K562 (cell line): Measurements from ENCODE around the gene HSPA1L. TPM values are rescaled to one million over a fixed set of nuclear protein-coding genes. Genes with fewer than 3 reads are reported as not detected.

Experiments
- ARID1B ChIP-seq: fragments of 450-650 bp; IDR thresholded peaks from 2 replicates; pipeline ENCODE4 v1.6.1; 2016; ENCODE audit warnings: antibody characterized with exemption, mild to moderate bottlenecking, inconsistent platforms
- ARID3A ChIP-seq: IDR thresholded peaks from 2 replicates; pipeline ENCODE4 v1.6.1; 2012; ENCODE audit warnings: low read depth, low read length, improper control_type of control experiment, borderline replicate concordance
- ESRRB ChIP-seq: fragments of 250-450 bp; sonication (Bioruptor Pico); IDR thresholded peaks from 2 replicates; pipeline ENCODE4 v1.5.0; 2020; ENCODE audit warnings: mild to moderate bottlenecking, moderate library complexity, borderline replicate concordance
- FIP1L1 ChIP-seq: fragments of 200-400 bp; formaldehyde crosslinking; IDR thresholded peaks from 2 replicates; pipeline ENCODE4 v1.6.1; 2018; ENCODE audit warnings: mild to moderate bottlenecking, low read depth, low read length; ENCODE audit not compliant: poor library complexity, severe bottlenecking
- FOXA3 ChIP-seq, 2 experiments: fragments of 450-650 bp in 1 of 2; sonication (generic) in 1 of 2; formaldehyde crosslinking; IDR thresholded peaks in 1 of 2; conservative IDR thresholded peaks in 1 of 2; 2 replicates each; pipeline versions ENCODE4 v1.4.0 to v1.8.0; 2020 to 2022; ENCODE audit warnings: mild to moderate bottlenecking in 2 of 2, missing genetic modification reagents in 1 of 2
- SETDB1 ChIP-seq: IDR thresholded peaks from one replicate; pipeline ENCODE4 v1.6.1; 2012; ENCODE audit warnings: low read length, control low read depth, inconsistent platforms
- ZBTB40 ChIP-seq, 2 experiments: fragments of 450-650 bp in 1 of 2; sonication (generic) in 1 of 2; formaldehyde crosslinking in 1 of 2; IDR thresholded peaks; 2 replicates each; pipeline versions ENCODE4 v1.7.1 to v1.9.0; 2016 to 2022; ENCODE audit warnings: inconsistent platforms in 1 of 2, mild to moderate bottlenecking in 1 of 2, missing genetic modification reagents in 1 of 2
- ZNF232 ChIP-seq: sonication (generic); formaldehyde crosslinking; IDR thresholded peaks from 2 replicates; pipeline ENCODE4 v1.8.0; 2022; ENCODE audit warnings: mild to moderate bottlenecking, missing genetic modification reagents
- ZNF639 ChIP-seq, 2 experiments: fragments of 200-800 bp in 1 of 2; sonication (Bioruptor generic) in 1 of 2; sonication (generic) in 1 of 2; formaldehyde crosslinking in 1 of 2; IDR thresholded peaks in 1 of 2; conservative IDR thresholded peaks in 1 of 2; 2 replicates each; pipeline versions ENCODE4 v1.5.0 to v1.6.1; 2016 to 2020; ENCODE audit warnings: missing compliant biosample characterization in 1 of 2, missing genetic modification characterization in 1 of 2, missing genetic modification reagents in 1 of 2
- polyA plus RNA-seq, 8 experiments: library from polyadenylated mRNA; depleted of rRNA in 4 of 8; stranded (reverse) in 5 of 8; unstranded in 3 of 8; fragments of >200 nt; fragmentation: Nextera tagmentation in 2 of 8; fragmentation: Illumina TruSeq in 1 of 8; extraction: Ambion mirVana in 2 of 8; extraction: Trizol in 1 of 8; gene quantifications; 2 replicates each; pipeline versions ENCODE4 v1.2.1 to v1.2.3, GENCODE V29; 2011 to 2014; ENCODE audit warnings: inconsistent platforms in 1 of 8, missing spikeins in 1 of 8
- total RNA-seq, 7 experiments: library from RNA; depleted of rRNA in 6 of 7; stranded (reverse); fragments of >200 nt in 6 of 7; fragmentation: Illumina TruSeq in 2 of 7; extraction: Trizol in 2 of 7; gene quantifications; 2 replicates each; pipeline versions ENCODE4 v1.2.1 to v1.2.3, GENCODE V29; 2011 to 2021; ENCODE audit warnings: low replicate concordance in 1 of 7

Gene HSPA1L
- total and polyA plus RNA-seq, 9 of the 15 experiments (the other 6 are each of a cell fraction or from before 2014, with no cell fraction given): 0.14 to 2.1 (median 1.3) TPM

GRCh38 chr6:31795616-31796298 is 19.3 kb downstream of the HSPA1L start, which contains the start of gene VARS1 (continued):
- TF ChIP-seq ZBTB40 (IDR thresholded peaks at IDR 0.05): no peak; the same call in 1 of the 2 replicates
- no peak for TF ChIP-seq ZBTB40 (CRISPR knock-in tag; IDR thresholded peaks at IDR 0.05)
- TF ChIP-seq ZNF232 (CRISPR knock-in tag): 0 out of 2 replicates have a peak, but pooled peaks have one; percentile 7
- peak in 1 of 2 experiments; percentile 100; a peak in 2 of 4 replicates for TF ChIP-seq ZNF639 (CRISPR knock-in tag; conservative IDR thresholded peaks at IDR 0.05 in 1 of 2, IDR thresholded peaks at IDR 0.05 in 1 of 2)
- no peak; a peak in 1 of 4 replicates for TF ChIP-seq FOXA3 (CRISPR knock-in tag; conservative IDR thresholded peaks at IDR 0.05 in 1 of 2, IDR thresholded peaks at IDR 0.05 in 1 of 2)
- peak; percentile 98 for TF ChIP-seq FIP1L1
- TF ChIP-seq ARID1B: peak; percentile 82; the same call in 1 of the 2 replicates
- no peak for TF ChIP-seq ESRRB (CRISPR knock-in tag)
- peak; percentile 28; the same call in 1 of the 2 replicates for TF ChIP-seq ARID3A
- TF ChIP-seq SETDB1: no peak
